Panc1 (cell line): ENCODE measurements around the gene CCDC158. TPM values are rescaled to one million over a fixed set of nuclear protein-coding genes. Genes with fewer than 3 reads are reported as not detected.

Source experiments
- ATAC-seq: fragments of 200-7000 bp; cut with Tn5 transposase; 2 replicates; pipeline ENCODE4 v1.9.1; 2020; ENCODE audit warnings: mild to moderate bottlenecking, moderate library complexity
- BruUV-seq: library from RNA; stranded (reverse); fragments of 400-500 nt; replicated peaks from 2 replicates; lab custom pipeline; 2021; lab: Mats Ljungman, UMichigan
- CTCF ChIA-PET: fragments of 300-600 bp; sonication (Branson Sonifier 250); formaldehyde crosslinking; loops from one replicate; lab custom pipeline; 2022; ENCODE audit warnings: antibody characterized with exemption; lab: Charles Lee
- POLR2A ChIA-PET: fragments of 300-600 bp; sonication (Branson Sonifier 250); formaldehyde crosslinking; loops from one replicate; lab custom pipeline; 2022; ENCODE audit warnings: antibody characterized with exemption; lab: Charles Lee
- DNase-seq: peaks from one replicate; pipeline ENCODE4 v3.0.0-alpha.2; 2010; ENCODE audit warnings: low read depth, low spot score
- H3K27ac ChIP-seq: 2 replicates; pipeline ENCODE4 v1.5.1; 2011; ENCODE audit warnings: mild to moderate bottlenecking, low read length, inconsistent platforms
- H3K27me3 ChIP-seq: fragments of 200-500 bp; sonication (Bioruptor generic); 2 replicates; pipeline ENCODE4 v1.6.0; 2014; ENCODE audit warnings: low read length, inconsistent platforms; ENCODE audit not compliant: control insufficient read depth, insufficient read depth
- H3K36me3 ChIP-seq: fragments of 200-500 bp; sonication (Bioruptor generic); 2 replicates; pipeline ENCODE4 v1.5.1; 2014; ENCODE audit warnings: inconsistent platforms, mild to moderate bottlenecking, low read length, moderate library complexity; ENCODE audit not compliant: control insufficient read depth, insufficient read depth
- H3K4me1 ChIP-seq: 2 replicates; pipeline ENCODE4 v1.5.1; 2011; ENCODE audit warnings: inconsistent platforms, mild to moderate bottlenecking, low read length, moderate library complexity; ENCODE audit not compliant: control insufficient read depth, insufficient read depth
- H3K4me3 ChIP-seq, 2 experiments: 2 replicates each; pipeline ENCODE4 v1.5.1; 2011 to 2012; ENCODE audit warnings: low read depth in 2 of 2, low read length in 2 of 2, mild to moderate bottlenecking in 2 of 2, inconsistent platforms in 1 of 2, moderate library complexity in 1 of 2
- H3K9me3 ChIP-seq: fragments of 200-500 bp; sonication (Bioruptor generic); 2 replicates; pipeline ENCODE4 v1.5.1; 2014; ENCODE audit warnings: low read depth, mild to moderate bottlenecking, inconsistent platforms, low read length, moderate library complexity; ENCODE audit not compliant: control insufficient read depth, insufficient read depth
- POLR2AphosphoS5 ChIP-seq: IDR thresholded peaks from 2 replicates; pipeline ENCODE4 v1.6.1; 2012; ENCODE audit warnings: mild to moderate bottlenecking, low read depth, low read length, moderate library complexity
- SIN3A ChIP-seq: IDR thresholded peaks from 2 replicates; pipeline ENCODE4 v1.6.1; 2012; ENCODE audit warnings: low read depth, mild to moderate bottlenecking, low read length, moderate library complexity, borderline replicate concordance; ENCODE audit not compliant: insufficient read depth
- TCF7L2 ChIP-seq: IDR thresholded peaks from 2 replicates; pipeline ENCODE4 v1.6.1; 2011; ENCODE audit warnings: mild to moderate bottlenecking, low read depth, low read length, inconsistent platforms
- in situ Hi-C: cut with HindIII; loops from 2 replicates; pipeline ENCODE4 v1.10.0; 2016; ENCODE audit warnings: low sequenced_read_pairs, low pct_unique_long_range_greater_than_20kb
- intact Hi-C: fragments of 100-400 bp; cut with micrococcal nuclease; formaldehyde crosslinking; loops from one replicate; pipeline ENCODE4 v1.10.0; 2022; ENCODE audit not compliant: unreplicated experiment
- total RNA-seq: library from RNA; stranded (reverse); gene quantifications from one replicate; pipeline ENCODE4 v1.2.1, GENCODE V29; 2021; ENCODE audit not compliant: unreplicated experiment
- TF ChIP-seq, protein P1 (sequence below): fragments of 450-650 bp; IDR thresholded peaks from 2 replicates; pipeline ENCODE4 v1.5.1; 2017; ENCODE audit warnings: mild to moderate bottlenecking
- TF ChIP-seq, protein P2 (sequence below), 2 experiments: IDR thresholded peaks; 2 replicates each; pipeline ENCODE4 v1.6.1; 2011 to 2012; ENCODE audit warnings: low read depth in 2 of 2, control low read depth in 1 of 2, low read length in 1 of 2, mild to moderate bottlenecking in 1 of 2, moderate library complexity in 1 of 2; ENCODE audit not compliant: insufficient read depth in 1 of 2

Gene CCDC158
- total RNA-seq, 1 experiment from 2014 or later = 0.28 TPM

DNA sequence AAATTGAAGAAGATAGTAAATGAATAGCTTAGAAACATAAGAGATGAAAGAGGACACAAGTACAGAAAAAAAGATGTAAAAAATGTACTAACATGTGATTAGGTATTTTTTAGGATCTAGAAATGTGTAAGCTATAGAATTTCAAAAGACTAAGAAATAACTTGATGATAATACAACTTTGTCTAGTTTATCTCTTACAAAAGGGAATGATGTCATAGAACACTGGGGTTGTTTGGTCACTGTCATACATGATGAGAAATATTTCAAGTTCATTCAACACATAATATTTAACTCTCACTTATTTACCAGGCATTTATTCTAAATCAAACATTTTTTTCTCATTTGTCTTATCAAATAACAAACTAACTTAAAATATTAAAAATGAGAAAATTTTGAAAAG lies 95.9 kb downstream of the CCDC158 start:
- Histone ChIP-seq H3K27me3 (no peaks in the 10 kb centered on the region), H3K4me1 (no peaks in the 10 kb centered on the region), H3K4me3 (no peak overlapping the region), H3K27ac (no peak overlapping the region), H3K36me3 (no peaks in the 10 kb centered on the region), H3K9me3 (peaks cover 9% of the 10 kb centered on the region; the same call in 1 of the 2 replicates)
- TF ChIP-seq, protein P1, sequence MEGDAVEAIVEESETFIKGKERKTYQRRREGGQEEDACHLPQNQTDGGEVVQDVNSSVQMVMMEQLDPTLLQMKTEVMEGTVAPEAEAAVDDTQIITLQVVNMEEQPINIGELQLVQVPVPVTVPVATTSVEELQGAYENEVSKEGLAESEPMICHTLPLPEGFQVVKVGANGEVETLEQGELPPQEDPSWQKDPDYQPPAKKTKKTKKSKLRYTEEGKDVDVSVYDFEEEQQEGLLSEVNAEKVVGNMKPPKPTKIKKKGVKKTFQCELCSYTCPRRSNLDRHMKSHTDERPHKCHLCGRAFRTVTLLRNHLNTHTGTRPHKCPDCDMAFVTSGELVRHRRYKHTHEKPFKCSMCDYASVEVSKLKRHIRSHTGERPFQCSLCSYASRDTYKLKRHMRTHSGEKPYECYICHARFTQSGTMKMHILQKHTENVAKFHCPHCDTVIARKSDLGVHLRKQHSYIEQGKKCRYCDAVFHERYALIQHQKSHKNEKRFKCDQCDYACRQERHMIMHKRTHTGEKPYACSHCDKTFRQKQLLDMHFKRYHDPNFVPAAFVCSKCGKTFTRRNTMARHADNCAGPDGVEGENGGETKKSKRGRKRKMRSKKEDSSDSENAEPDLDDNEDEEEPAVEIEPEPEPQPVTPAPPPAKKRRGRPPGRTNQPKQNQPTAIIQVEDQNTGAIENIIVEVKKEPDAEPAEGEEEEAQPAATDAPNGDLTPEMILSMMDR = no peak
- TF ChIP-seq POLR2AphosphoS5 (no peak), SIN3A (no peak), TCF7L2 (no peak)
- TF ChIP-seq, protein P2, sequence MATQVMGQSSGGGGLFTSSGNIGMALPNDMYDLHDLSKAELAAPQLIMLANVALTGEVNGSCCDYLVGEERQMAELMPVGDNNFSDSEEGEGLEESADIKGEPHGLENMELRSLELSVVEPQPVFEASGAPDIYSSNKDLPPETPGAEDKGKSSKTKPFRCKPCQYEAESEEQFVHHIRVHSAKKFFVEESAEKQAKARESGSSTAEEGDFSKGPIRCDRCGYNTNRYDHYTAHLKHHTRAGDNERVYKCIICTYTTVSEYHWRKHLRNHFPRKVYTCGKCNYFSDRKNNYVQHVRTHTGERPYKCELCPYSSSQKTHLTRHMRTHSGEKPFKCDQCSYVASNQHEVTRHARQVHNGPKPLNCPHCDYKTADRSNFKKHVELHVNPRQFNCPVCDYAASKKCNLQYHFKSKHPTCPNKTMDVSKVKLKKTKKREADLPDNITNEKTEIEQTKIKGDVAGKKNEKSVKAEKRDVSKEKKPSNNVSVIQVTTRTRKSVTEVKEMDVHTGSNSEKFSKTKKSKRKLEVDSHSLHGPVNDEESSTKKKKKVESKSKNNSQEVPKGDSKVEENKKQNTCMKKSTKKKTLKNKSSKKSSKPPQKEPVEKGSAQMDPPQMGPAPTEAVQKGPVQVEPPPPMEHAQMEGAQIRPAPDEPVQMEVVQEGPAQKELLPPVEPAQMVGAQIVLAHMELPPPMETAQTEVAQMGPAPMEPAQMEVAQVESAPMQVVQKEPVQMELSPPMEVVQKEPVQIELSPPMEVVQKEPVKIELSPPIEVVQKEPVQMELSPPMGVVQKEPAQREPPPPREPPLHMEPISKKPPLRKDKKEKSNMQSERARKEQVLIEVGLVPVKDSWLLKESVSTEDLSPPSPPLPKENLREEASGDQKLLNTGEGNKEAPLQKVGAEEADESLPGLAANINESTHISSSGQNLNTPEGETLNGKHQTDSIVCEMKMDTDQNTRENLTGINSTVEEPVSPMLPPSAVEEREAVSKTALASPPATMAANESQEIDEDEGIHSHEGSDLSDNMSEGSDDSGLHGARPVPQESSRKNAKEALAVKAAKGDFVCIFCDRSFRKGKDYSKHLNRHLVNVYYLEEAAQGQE (IDR thresholded peaks at IDR 0.05; ENCODE audit: insufficient read depth in 1 of 2, low read depth in 2 of 2, low read length in 1 of 2) = no peak
- in situ Hi-C loops (no loop called here), intact Hi-C loops (no loop called here)
- BruUV-seq = no TSS peak
- DNase-seq (no peak), ATAC-seq (no peak)
- POLR2A ChIA-PET = no interaction called here
- CTCF ChIA-PET = no interaction called here

DNA sequence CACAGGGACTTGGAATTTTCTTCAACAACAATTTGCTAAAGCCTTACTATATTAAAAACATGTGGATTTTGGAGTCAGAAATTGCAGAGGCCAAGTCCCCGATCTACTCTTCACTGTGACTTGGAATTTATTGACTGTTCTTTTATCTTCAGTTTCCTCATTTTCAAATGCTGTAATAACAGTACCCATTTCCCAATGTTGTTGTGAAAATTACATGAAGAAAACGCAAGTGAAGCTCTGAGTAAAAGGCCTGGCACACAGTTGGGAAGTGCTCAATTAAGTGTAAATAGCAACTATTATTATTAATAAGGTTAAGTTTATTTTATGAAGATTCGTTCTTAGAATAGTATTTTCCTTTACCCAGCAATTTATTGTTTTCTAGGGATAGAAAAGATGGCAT lies 98.7 kb downstream of the CCDC158 start:
- ATAC-seq (no peak), DNase-seq (no peak)
- CTCF ChIA-PET = no interaction called here
- BruUV-seq = no TSS peak
- Histone ChIP-seq H3K9me3 (peaks cover 9% of the 10 kb centered on the region; the same call in 1 of the 2 replicates), H3K36me3 (no peaks in the 10 kb centered on the region), H3K4me3 (no peak overlapping the region), H3K27me3 (no peaks in the 10 kb centered on the region), H3K27ac (no peak overlapping the region), H3K4me1 (no peaks in the 10 kb centered on the region)
- POLR2A ChIA-PET = no interaction called here
- TF ChIP-seq TCF7L2 (no peak), SIN3A (no peak), POLR2AphosphoS5 (no peak)
- TF ChIP-seq, protein P2 (IDR thresholded peaks at IDR 0.05; ENCODE audit: insufficient read depth in 1 of 2, low read depth in 2 of 2, low read length in 1 of 2) = no peak
- TF ChIP-seq, protein P1 = no peak
- intact Hi-C loops (no loop called here), in situ Hi-C loops (no loop called here)
